OCI-LY1 (cell line): Measurements from ENCODE around the gene STAT5B.
"Not testable (repeated sequence)": the region's sequence is repeated elsewhere in the genome, so short reads cannot be mapped to it uniquely, and the experiment has no call there.

ENCODE experiments used
- EZH2 ChIP-seq: fragments of 200-600 bp; sonication (generic), shearing (Covaris generic); IDR thresholded peaks from 2 replicates; pipeline ENCODE4 v1.8.0; 2017; ENCODE audit warnings: borderline replicate concordance, mixed run types, mild to moderate bottlenecking, antibody characterized with exemption, low read length, moderate library complexity, mixed read lengths
- TF ChIP-seq, protein P1 (sequence below): fragments of 200-600 bp; sonication (generic), shearing (Covaris generic); IDR thresholded peaks from 2 replicates; pipeline ENCODE4 v1.5.1; 2017; ENCODE audit warnings: mild to moderate bottlenecking, antibody characterized with exemption, low read length, moderate library complexity, mixed read lengths

DNA sequence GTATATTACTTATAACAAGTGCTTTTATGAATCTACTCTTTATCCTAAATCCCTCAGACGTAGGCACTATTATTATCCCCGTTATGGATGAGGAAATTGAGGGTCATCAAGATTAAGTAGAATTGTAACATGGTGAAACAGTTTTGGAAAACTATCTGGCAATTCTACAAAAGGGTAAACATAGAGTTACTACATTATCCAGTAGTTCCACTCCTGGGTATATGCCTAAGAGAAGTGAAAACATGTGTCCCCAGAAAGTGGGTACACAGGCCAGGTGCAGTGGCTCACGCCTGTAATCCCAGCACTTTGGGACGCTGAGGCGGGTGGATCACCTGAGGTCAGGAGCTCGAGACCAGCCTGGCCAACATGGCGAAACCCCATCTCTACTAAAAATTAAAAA, 36.6 kb downstream of the STAT5B start:
- TF ChIP-seq, protein P1, sequence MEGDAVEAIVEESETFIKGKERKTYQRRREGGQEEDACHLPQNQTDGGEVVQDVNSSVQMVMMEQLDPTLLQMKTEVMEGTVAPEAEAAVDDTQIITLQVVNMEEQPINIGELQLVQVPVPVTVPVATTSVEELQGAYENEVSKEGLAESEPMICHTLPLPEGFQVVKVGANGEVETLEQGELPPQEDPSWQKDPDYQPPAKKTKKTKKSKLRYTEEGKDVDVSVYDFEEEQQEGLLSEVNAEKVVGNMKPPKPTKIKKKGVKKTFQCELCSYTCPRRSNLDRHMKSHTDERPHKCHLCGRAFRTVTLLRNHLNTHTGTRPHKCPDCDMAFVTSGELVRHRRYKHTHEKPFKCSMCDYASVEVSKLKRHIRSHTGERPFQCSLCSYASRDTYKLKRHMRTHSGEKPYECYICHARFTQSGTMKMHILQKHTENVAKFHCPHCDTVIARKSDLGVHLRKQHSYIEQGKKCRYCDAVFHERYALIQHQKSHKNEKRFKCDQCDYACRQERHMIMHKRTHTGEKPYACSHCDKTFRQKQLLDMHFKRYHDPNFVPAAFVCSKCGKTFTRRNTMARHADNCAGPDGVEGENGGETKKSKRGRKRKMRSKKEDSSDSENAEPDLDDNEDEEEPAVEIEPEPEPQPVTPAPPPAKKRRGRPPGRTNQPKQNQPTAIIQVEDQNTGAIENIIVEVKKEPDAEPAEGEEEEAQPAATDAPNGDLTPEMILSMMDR: not testable (repeated sequence)
- not testable (repeated sequence) for TF ChIP-seq EZH2
